ENCODE data around the gene AUP1.

Gene AUP1

DNA sequence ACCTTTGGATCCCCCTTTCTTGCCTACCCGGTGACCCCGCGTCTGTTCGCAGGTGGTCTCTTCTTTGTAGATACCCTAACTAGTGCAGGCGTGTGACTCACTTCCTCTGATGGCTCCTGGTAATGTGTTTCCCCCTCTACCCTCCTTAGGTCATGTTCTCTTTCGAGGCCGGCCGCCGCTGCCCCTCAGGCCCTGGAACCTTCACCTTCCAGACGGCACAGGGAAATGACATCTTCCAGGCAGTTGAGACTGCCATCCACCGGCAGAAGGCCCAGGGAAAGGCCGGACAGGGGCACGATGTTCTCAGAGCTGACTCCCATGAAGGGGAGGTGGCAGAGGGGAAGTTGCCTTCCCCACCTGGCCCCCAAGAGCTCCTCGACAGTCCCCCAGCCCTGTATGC is 26.7 kb upstream of the AUP1 start:
- no peak for DNase-seq

DNA sequence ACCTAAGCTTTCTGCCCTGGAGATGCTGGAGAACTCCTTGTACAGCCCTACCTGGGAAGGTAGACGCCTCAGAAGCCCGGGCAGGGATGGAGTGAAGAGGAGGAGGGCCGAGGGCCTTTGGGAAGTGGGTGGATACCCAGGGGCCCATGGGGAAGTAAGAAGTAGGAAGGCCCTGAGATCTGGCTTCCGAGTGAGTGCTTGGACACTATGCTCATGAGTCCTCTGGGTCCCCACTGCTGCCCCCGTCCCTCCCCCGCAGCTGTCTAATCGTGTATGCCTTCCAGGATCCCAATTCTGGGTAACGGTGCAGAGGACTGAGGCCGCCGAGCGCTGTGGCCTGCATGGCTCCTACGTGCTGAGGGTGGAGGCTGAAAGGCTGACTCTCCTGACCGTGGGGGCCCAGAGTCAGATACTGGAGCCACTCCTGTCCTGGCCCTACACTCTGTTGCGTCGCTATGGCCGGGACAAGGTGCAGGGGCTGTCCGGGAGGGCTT is 26.2 kb upstream of the AUP1 start:
- DNase-seq, result no peak

GRCh38 chr2:74554820-74555531 is 25.5 kb upstream of the AUP1 start:
- no peak for DNase-seq

- no peak for DNase-seq
These were observed 24.6 kb upstream of the AUP1 start, which contains the start of the genes DOK1 and LOXL3 for GRCh38 chr2:74553892-74554819. Gene DOK1, plus strand, starts transcription at chr2:74554720. Its CDS starts 35 bp downstream, at chr2:74554755. Gene LOXL3, minus strand, starts transcription at chr2:74553942. Its CDS starts 1,308 bp downstream, at chr2:74552634.

- no peak for DNase-seq
These were observed 23.7 kb upstream of the AUP1 start for GRCh38 chr2:74552914-74553811.

DNA sequence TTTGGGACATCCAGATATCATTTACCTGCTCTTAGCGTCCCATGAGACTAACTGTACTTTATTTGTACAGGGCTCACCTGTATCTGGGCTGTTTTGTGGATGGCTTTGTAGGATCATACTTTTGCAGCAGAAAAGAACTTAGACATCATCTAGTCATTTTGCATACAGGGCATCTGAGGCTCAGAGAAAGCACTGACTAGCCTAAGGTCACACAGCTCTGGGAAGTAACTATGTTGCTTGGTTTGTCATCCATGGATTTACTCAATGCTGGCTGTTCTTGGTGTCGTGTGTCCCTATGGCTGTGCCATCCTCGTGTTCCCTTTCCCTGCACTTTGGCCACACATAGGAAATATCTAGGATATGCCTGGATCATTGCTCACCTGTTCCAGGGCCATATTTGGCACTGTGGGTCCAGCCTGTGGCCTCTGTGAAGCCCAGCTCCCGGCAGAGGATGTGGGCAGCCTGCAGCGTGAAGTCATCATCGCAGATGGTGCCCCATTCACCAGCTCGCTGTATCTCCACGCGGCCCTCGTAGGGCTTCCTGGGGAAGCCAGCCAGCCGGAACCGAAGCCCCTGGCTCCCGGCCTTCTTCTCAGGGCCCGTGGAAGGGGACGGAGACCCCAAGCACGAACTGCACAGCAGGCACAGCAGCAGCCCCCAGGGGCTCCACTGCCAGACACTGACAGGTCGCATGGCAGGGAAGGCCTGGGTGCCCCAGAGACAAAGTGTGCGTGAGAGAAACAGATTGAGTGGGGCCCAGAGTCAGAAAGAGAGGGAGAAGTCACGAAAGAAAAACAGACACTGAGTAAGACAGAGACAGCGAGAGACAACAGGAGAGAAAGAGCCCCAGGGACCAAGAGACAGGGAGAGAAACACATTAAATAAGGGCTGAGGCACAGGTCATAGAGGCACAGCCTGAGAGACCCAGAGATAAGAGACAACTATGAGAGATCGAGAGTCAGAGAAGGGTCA is 22.7 kb upstream of the AUP1 start:
- DNase-seq, result no peak

DNA sequence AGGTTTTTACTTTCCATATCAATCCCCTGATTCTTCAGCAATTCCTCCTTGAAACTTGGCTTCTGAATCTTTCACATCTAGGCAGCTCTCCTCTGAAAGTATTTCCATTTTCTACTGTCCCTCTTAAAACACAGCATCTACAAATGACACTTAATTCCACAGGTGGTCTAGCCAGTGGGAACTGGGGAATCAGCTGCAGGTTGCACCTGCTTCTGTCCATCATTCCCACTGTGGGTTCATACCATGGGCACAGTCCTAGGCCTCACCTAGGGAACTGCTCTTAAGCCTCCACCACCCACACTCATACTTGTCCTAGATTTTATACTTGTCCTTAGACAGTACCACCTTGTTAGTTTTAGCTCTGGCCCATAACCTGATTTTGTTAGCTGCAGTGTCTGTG is 22.0 kb upstream of the AUP1 start:
- no peak for DNase-seq

GRCh38 chr2:74550231-74550630 is 20.7 kb upstream of the AUP1 start:
- no peak for DNase-seq

DNA sequence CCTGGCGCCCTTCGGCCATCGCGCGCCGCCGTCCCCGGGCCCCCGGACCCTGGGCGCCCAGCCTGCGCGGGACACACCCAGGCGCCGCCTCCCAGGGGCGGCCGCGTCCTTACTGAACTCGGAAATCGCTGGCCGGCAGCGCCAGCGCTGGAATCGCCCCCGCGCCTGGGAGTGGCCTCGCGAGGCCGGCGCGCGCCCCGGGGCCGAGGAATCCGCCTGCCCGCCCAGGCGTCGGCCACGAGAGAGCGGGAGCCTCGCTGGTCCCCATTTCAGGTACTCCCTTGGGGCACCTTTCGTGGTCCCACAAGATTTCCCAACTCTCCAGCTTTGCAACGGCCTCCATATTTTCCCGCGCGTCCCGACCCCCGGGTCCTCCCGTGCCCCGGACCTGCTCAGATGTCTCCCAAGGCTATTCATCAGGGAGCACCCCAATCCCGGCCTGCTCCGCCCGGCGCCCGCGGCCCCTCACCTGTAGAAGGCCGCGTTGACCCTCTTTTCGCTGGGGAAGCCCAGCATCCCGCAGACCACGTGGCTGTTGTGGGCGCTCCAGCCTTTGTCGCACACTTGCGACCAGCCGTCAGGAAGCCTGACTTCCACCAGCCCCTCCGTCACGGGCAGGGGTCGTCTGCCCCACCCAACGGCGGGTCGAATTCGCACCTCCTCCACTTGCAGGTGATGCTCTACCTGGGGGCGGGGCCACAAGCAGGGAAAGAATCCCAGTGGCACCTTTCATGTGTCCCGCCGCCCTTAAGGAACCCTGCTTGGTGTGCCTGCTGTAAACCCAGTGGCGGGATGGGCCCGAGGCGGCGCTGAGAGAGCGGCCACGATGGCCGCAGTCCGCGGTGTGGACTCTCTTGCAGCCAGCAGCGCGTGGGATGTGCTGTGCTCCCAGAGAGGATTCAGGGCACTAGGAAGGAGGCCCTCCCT is 19.7 kb upstream of the AUP1 start:
- DNase-seq, result no peak

DNA sequence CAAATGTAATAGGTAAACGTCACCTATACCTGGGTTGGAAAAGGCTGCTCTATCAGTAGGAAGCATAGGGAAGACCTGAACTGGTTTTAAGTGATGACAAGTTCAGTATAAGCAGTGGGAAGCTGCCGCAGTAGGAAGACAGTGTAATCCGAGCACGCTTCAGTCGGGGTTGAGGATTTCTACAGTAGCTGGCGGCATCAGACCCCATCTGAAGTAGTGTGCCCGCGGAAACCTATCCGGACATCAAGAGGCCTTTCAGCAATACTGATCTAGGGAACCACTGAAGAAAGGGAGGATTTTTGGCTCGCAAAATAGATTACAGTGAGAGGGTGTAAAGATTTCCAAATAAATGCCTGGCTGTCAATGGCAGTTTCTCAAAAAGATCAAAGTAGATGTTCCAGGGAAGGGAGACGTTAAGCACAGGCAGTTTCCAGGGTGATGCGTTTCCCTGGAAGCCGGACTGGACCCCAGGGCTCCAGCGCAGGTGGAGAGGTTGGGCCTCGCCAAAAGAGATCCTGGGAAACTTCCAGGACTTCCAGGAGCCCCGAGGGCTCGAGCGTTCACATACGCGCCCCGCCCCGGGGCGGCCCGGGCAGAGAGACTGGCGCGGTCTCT is 18.9 kb upstream of the AUP1 start:
- DNase-seq, result no peak

DNA sequence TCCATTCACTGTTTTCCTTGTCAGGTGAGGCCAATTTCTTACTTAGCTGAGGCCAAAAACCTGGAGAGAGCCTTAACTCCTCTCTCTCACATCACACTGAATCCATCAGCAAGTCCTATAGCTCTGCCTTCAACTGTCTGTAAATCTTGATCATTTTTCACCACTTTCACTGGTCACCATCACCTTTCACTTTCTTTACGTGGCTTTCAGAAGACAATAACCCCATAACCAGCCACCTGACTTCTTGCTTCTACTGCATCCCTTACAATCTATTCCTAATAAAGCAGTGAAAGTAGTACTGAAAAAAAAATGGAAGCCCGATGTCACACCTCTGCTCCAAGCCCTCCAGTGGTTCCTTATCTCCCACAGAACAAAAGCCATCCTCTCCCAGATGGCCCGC is 16.5 kb upstream of the AUP1 start:
- no peak for DNase-seq

DNA sequence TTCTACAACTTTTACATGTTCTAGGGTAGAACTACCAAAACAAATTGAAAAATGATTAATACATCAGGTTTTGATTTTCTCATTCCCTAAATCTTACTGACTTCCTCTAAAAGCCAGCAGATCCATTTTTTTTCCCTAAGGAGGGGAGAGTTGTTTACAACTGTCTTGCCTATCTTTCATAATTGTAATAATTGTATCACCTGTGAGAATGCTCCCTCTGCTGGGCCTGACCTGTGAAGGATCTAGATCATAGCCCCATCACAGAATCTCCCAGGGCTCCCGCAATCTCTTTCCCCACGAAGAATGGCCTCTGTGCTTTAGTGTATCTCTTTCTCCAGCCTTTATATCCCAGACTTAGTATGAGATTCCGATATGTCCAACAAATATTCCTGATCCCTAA is 15.1 kb upstream of the AUP1 start:
- DNase-seq, result no peak

- no peak for DNase-seq
These were observed 13.5 kb upstream of the AUP1 start for GRCh38 chr2:74542978-74543377.

DNA sequence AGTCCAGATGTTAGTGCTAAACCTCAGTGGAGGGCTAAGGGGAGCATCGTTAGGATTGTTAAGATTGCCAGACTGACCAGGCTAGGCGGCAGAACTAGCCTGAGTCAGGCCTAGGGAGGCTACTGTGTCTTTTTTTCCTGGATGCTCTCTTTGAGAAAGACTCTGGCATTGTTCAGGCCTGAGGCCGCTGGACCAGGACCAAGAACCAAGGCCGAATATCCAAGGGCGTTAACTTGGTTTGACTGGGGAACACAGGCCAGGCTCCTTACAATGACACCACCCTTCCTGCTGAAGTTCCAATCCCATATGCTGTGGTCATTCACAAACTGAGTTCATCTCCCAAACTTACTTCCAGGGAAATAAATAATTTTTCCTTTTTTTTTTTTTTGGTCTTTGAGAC is 10.8 kb upstream of the AUP1 start:
- DNase-seq, result no peak

DNA sequence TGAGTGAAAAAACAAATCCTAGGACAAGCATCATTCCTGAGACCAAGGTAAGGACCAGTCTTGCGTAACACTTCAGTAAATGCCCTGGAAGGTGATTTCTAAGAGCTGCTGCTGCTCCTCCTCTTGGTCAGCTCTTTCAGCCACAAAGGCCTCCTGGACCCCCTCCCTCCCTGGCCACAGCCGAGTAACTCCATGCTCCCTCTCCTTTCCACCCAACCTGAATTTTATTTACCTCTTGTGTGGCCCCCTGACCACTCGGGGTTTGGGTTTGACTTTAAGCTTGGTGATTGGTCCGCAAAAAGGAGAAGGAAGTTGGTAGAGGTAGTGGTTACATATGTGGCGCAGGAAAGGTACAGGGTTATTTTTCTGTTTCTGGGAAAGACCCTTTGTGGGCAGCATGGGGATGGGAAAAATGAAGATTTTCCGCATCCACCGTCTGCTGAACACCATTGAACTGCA is 9.4 kb upstream of the AUP1 start:
- DNase-seq, result no peak

- DNase-seq, result no peak
These were observed 7.6 kb upstream of the AUP1 start for GRCh38 chr2:74537140-74537539.

DNA sequence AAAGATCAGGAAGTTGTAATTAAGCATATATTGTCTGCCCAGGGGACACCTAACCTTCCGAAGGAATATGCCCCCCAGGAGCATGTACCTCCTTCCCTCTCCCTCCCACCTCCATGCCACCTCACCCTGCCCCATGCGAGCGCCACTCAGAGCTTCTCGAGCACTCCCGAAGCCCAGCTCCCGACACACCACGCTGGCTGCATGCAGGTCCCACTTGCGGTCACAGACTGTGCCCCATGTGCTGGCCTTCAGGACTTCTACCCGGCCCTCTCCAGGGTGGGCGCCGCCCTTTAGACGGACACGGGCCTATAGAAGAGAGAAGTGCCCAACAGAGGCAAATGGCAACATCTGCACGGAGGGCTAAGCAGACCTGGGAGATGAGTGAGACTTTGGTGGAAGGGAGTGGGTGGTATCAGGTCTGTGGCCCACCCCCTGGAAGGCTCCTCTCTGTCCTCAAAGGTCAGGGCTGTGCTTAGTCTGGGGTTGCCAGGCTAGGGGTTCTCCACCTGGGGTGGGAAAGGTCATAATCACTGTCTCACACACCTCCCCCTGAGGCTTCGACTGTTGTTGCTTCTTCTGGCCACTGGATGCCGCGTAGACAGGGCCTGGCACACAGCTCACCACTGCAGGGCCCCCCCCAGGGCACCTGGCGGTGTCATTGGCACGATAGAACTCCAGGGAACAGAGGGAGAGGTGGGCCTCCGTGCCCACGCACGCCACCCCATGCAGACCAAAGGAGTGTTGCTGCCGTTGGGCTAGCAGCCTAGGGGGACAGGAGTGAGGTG is 6.9 kb upstream of the AUP1 start:
- no peak for DNase-seq

GRCh38 chr2:74535440-74535965 is 6.0 kb upstream of the AUP1 start:
- no peak for DNase-seq

DNA sequence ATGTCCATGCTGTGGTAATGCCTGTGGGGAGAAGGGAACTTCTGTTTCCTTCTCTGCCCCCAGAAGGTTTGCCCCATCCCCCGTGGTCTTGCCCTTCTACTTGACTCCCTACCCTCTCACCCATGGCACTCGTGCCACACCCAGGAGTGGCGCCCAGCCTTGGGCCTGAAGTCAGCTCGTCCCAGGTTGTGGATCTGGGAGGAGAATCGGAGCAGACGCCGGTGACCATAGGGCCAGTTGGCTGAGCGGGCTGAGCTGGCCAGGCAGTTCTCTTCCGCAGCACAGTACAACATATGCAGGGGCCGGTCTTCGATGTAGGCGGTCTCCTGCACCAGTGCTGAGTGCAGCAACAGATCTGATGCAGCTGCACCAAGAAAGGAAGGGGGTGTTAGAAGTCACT is 4.9 kb upstream of the AUP1 start:
- DNase-seq, result no peak
